OCI-LY3 (cell line): ENCODE data around the gene SRP68.

Source experiments
- H2AFZ ChIP-seq: fragments of 200-600, 300-600 bp; shearing (Covaris generic); 2 replicates; pipeline ENCODE4 v1.6.0; 2014; ENCODE audit warnings: antibody characterized with exemption, low read depth, low read length
- H3K27ac ChIP-seq: fragments of 200-600, 300-600 bp; sonication (generic); 2 replicates; pipeline ENCODE4 v1.5.1; 2014; ENCODE audit warnings: mild to moderate bottlenecking, low read length, moderate library complexity, mixed read lengths
- H3K27me3 ChIP-seq: fragments of 200-600, 300-600 bp; sonication (generic); 2 replicates; pipeline ENCODE4 v1.6.1; 2014; ENCODE audit warnings: low read depth, low read length, mixed read lengths
- H3K36me3 ChIP-seq: fragments of 200-600, 300-600 bp; sonication (generic); replicated peaks from 2 replicates; pipeline ENCODE3; 2014; ENCODE audit warnings: low read depth, low read length, mixed read lengths
- H3K4me1 ChIP-seq: fragments of 300-600, 200-600 bp; sonication (generic); 2 replicates; pipeline ENCODE4 v1.6.1; 2014; ENCODE audit warnings: low read length, mixed read lengths
- H3K4me2 ChIP-seq: fragments of 200-600, 300-600 bp; sonication (generic); 2 replicates; pipeline ENCODE4 v1.6.1; 2014; ENCODE audit warnings: low read length, mixed read lengths
- H3K4me3 ChIP-seq: fragments of 300-600, 200-600 bp; sonication (generic); 2 replicates; pipeline ENCODE4 v1.5.1; 2014; ENCODE audit warnings: antibody characterized with exemption, mild to moderate bottlenecking, low read length, moderate library complexity
- H3K79me2 ChIP-seq: fragments of 300-600, 200-600 bp; shearing (Covaris generic); 2 replicates; pipeline ENCODE4 v1.6.1; 2014; ENCODE audit warnings: mild to moderate bottlenecking, low read length, mixed read lengths
- H3K9ac ChIP-seq: fragments of 300-600, 200-600 bp; shearing (Covaris generic); 2 replicates; pipeline ENCODE4 v1.6.0; 2014; ENCODE audit warnings: mild to moderate bottlenecking, low read length, moderate library complexity
- H3K9me3 ChIP-seq: fragments of 200-600, 300-600 bp; shearing (Covaris generic); 2 replicates; pipeline ENCODE4 v1.6.1; 2014; ENCODE audit warnings: low read length, mixed read lengths; ENCODE audit not compliant: insufficient read depth
- H4K20me1 ChIP-seq: fragments of 200-600, 300-600 bp; sonication (generic); 2 replicates; pipeline ENCODE4 v1.6.1; 2016; ENCODE audit warnings: low read length, mixed read lengths; ENCODE audit not compliant: insufficient read depth
- CTCF ChIP-seq: fragments of 200-600, 300-600 bp; sonication (generic); IDR thresholded peaks from 2 replicates; pipeline ENCODE4 v1.5.1; 2014; ENCODE audit warnings: antibody characterized with exemption, low read length, low read depth
- EZH2phosphoT487 ChIP-seq: fragments of 200-600 bp; shearing (Covaris generic); IDR thresholded peaks from 2 replicates; pipeline ENCODE4 v1.6.1; 2018; ENCODE audit warnings: antibody characterized with exemption, mixed run types, low read depth

The SRP68 gene

GRCh38 chr17:76074390-76075363, 2.4 kb upstream of the SRP68 start, which contains the start of gene GALR2:
TSS of gene GALR2 (plus strand) at chr17:76074781. CDS start at chr17:76074884, 103 bp downstream.
- no peaks in the 10 kb centered on the region for H3K9me3 ChIP-seq
- H3K36me3 ChIP-seq, result no peaks in the 10 kb centered on the region
- no peak within 1 kb of the TSS for H3K9ac ChIP-seq
- TF ChIP-seq CTCF (no peak), EZH2phosphoT487 (no peak)
- no peak within 1 kb of the TSS for H3K4me3 ChIP-seq
- H2AFZ ChIP-seq, result no peak within 1 kb of the TSS
- H3K4me1 ChIP-seq, result peaks cover 8% of the 10 kb centered on the region; the same call in 1 of the 2 replicates
- H3K27me3 ChIP-seq, result peaks cover 11% of the 10 kb centered on the region
- peaks cover 33% of the 10 kb centered on the region for H3K79me2 ChIP-seq
- no peak within 1 kb of the TSS for H3K27ac ChIP-seq
- H4K20me1 ChIP-seq, result no peaks in the 10 kb centered on the region
- H3K4me2 ChIP-seq, result no peak within 1 kb of the TSS

GRCh38 chr17:76071531-76072147, 678 bp downstream of the SRP68 start:
- Histone ChIP-seq H3K79me2 (peaks cover 38% of the 10 kb centered on the region), H3K27ac (peak overlapping the region; percentile 46), H3K4me1 (peaks cover 8% of the 10 kb centered on the region; the same call in 1 of the 2 replicates), H3K9ac (peak overlapping the region; percentile 91), H3K4me2 (peak overlapping the region; percentile 82), H3K36me3 (peaks cover 11% of the 10 kb centered on the region), H4K20me1 (no peaks in the 10 kb centered on the region), H3K4me3 (peak overlapping the region; percentile 94), H3K9me3 (no peaks in the 10 kb centered on the region), H2AFZ (0 out of 2 replicates have a peak overlapping the region, but pooled peaks have one; percentile 1), H3K27me3 (no peaks in the 10 kb centered on the region)
- no peak for TF ChIP-seq EZH2phosphoT487
- no peak for TF ChIP-seq CTCF

- H3K27me3 ChIP-seq, result no peaks in the 10 kb centered on the region
- peaks cover 40% of the 10 kb centered on the region for H3K36me3 ChIP-seq
- H3K79me2 ChIP-seq, result peaks cover 16% of the 10 kb centered on the region
- no peak for TF ChIP-seq EZH2phosphoT487
- TF ChIP-seq CTCF, result no peak
- H3K4me1 ChIP-seq, result peaks cover 2% of the 10 kb centered on the region; the same call in 1 of the 2 replicates
- no peaks in the 10 kb centered on the region for H3K9me3 ChIP-seq
- H2AFZ ChIP-seq, result no peak overlapping the region
- no peak overlapping the region for H3K9ac ChIP-seq
- no peak overlapping the region for H3K4me2 ChIP-seq
- no peaks in the 10 kb centered on the region for H4K20me1 ChIP-seq
- H3K27ac ChIP-seq, result no peak overlapping the region
- no peak overlapping the region for H3K4me3 ChIP-seq
Measured at GRCh38 chr17:76065775-76066174, 6.5 kb downstream of the SRP68 start.
